CD8-positive, alpha-beta memory T cell (primary cell): ENCODE data around the gene MTM1. TPM values are rescaled to one million over a fixed set of nuclear protein-coding genes. Genes with fewer than 3 reads are reported as not detected.

Experiments
- CTCF ChIA-PET: fragments of 350-600 bp; sonication (Branson Sonifier 250); formaldehyde crosslinking; loops from one replicate; lab custom pipeline; 2021; ENCODE audit warnings: antibody characterized with exemption; lab: Charles Lee
- POLR2A ChIA-PET: fragments of 350-600 bp; sonication (Branson Sonifier 250); formaldehyde crosslinking; loops from one replicate; lab custom pipeline; 2021; ENCODE audit warnings: antibody characterized with exemption; lab: Charles Lee
- DNase-seq, 5 donors: peaks; one replicate each; pipeline versions ENCODE4 v3.0.0 to v3.0.0-alpha.2; 2020 to 2022; ENCODE audit warnings: mixed read lengths in 1 of 5
- H3K27ac ChIP-seq: one replicate; pipeline ENCODE4 v1.7.0; 2013; ENCODE audit warnings: low read depth, mild to moderate bottlenecking, low read length, moderate library complexity
- H3K27me3 ChIP-seq: 2 replicates; pipeline ENCODE4 v1.7.0; 2013; ENCODE audit warnings: low read length, mild to moderate bottlenecking; ENCODE audit not compliant: insufficient read depth, poor library complexity, severe bottlenecking
- H3K36me3 ChIP-seq: 2 replicates; pipeline ENCODE4 v1.7.0; 2013; ENCODE audit warnings: mild to moderate bottlenecking, low read length, moderate library complexity; ENCODE audit not compliant: insufficient read depth
- H3K4me1 ChIP-seq: 2 replicates; pipeline ENCODE4 v1.7.0; 2013; ENCODE audit warnings: mild to moderate bottlenecking, low read length, moderate library complexity; ENCODE audit not compliant: insufficient read depth
- H3K4me3 ChIP-seq: 2 replicates; pipeline ENCODE4 v1.7.0; 2013; ENCODE audit warnings: mild to moderate bottlenecking, low read length
- H3K9me3 ChIP-seq: 2 replicates; pipeline ENCODE4 v1.7.0; 2013; ENCODE audit warnings: mild to moderate bottlenecking, low read length
- H3K27ac Mint-ChIP-seq, 8 donors: one replicate each; pipeline ENCODE4 v1.8.0; 2020 to 2021; ENCODE audit warnings: mixed read lengths in 8 of 8, mild to moderate bottlenecking in 6 of 8, inconsistent platforms in 3 of 8, moderate library complexity in 3 of 8
- H3K27me3 Mint-ChIP-seq, 2 donors: one replicate each; pipeline ENCODE4 v1.8.0; 2020 to 2021; ENCODE audit warnings: mixed read lengths in 2 of 2, mild to moderate bottlenecking in 1 of 2, moderate library complexity in 1 of 2
- H3K36me3 Mint-ChIP-seq, 3 donors: one replicate each; pipeline ENCODE4 v1.8.0; 2020 to 2021; ENCODE audit warnings: mixed read lengths in 3 of 3, inconsistent platforms in 1 of 3, mild to moderate bottlenecking in 1 of 3
- H3K4me1 Mint-ChIP-seq, 3 donors: one replicate each; pipeline ENCODE4 v1.8.0; 2020 to 2021; ENCODE audit warnings: mixed read lengths in 3 of 3, inconsistent platforms in 1 of 3, mild to moderate bottlenecking in 1 of 3
- H3K4me3 Mint-ChIP-seq, 7 donors: one replicate each; pipeline ENCODE4 v1.8.0; 2020 to 2021; ENCODE audit warnings: mixed read lengths in 7 of 7, mild to moderate bottlenecking in 6 of 7, moderate library complexity in 4 of 7, inconsistent platforms in 2 of 7
- H3K9me3 Mint-ChIP-seq, 5 donors: one replicate each; pipeline ENCODE4 v1.8.0; 2020 to 2022; ENCODE audit warnings: mixed read lengths in 5 of 5, mild to moderate bottlenecking in 3 of 5, moderate library complexity in 2 of 5, inconsistent platforms in 1 of 5
- polyA plus RNA-seq: library from polyadenylated mRNA; unstranded; fragments of 300-500 nt; fragmentation: Illumina TruSeq; gene quantifications from one replicate; pipeline ENCODE4 v1.2.3, GENCODE V29; 2021
- total RNA-seq, 2 experiments: library from RNA; stranded (reverse); gene quantifications; one replicate each; pipeline ENCODE4 v1.2.3, GENCODE V29; 2021

MTM1 gene
- total and polyA plus RNA-seq, 3 experiments from 2014 or later, result 13.6 to 19.5 (median 16.6) TPM

GRCh38 chrX:150558424-150558823 lies 10.0 kb upstream of the MTM1 start:
- Mint-ChIP-seq H3K27me3 (no peaks in the 10 kb centered on the region), H3K4me3 (no peak overlapping the region), H3K4me1 (no peaks in the 10 kb centered on the region), H3K27ac (no peak overlapping the region), H3K36me3 (no peaks in the 10 kb centered on the region), H3K9me3 (no peaks in the 10 kb centered on the region)
- no peak for DNase-seq
- Histone ChIP-seq H3K9me3 (no peaks in the 10 kb centered on the region), H3K4me1 (no peaks in the 10 kb centered on the region), H3K27me3 (no peaks in the 10 kb centered on the region), H3K4me3 (no peak overlapping the region), H3K27ac (no peak overlapping the region), H3K36me3 (no peaks in the 10 kb centered on the region)
- POLR2A ChIA-PET, result no interaction called here
- CTCF ChIA-PET, result no interaction called here

- H3K36me3 Mint-ChIP-seq, result peaks cover 0 to 2% (median 0%) of the 10 kb centered on the region in 3 donors
- peaks cover 4 to 13% (median 7%) of the 10 kb centered on the region in 3 donors for H3K4me1 Mint-ChIP-seq
- peaks cover 0 to 3% (median 0%) of the 10 kb centered on the region in 5 donors for H3K9me3 Mint-ChIP-seq
- Histone ChIP-seq H3K4me1 (peaks cover 7% of the 10 kb centered on the region), H3K4me3 (no peak overlapping the region), H3K27ac (no peak overlapping the region), H3K9me3 (no peaks in the 10 kb centered on the region), H3K36me3 (no peaks in the 10 kb centered on the region), H3K27me3 (no peaks in the 10 kb centered on the region)
- H3K4me3 Mint-ChIP-seq, result no peak overlapping the region
- DNase-seq, result no peak
- ChIA-PET CTCF (interaction anchor here (1.3 kb wide), 1 partner anchor 153 kb away, joined by 3 read pairs; no protein-coding TSS in a partner anchor), POLR2A (no interaction called here)
- H3K27ac Mint-ChIP-seq, result no peak overlapping the region
- H3K27me3 Mint-ChIP-seq, result peaks cover 0 to 2% of the 10 kb centered on the region in 2 donors
Measured at GRCh38 chrX:150564838-150565237, 3.6 kb upstream of the MTM1 start.

- Histone ChIP-seq H3K4me1 (peaks cover 14% of the 10 kb centered on the region), H3K4me3 (no peak overlapping the region), H3K9me3 (no peaks in the 10 kb centered on the region), H3K27ac (no peak overlapping the region), H3K27me3 (no peaks in the 10 kb centered on the region), H3K36me3 (no peaks in the 10 kb centered on the region)
- H3K4me3 Mint-ChIP-seq, result no peak overlapping the region
- H3K27ac Mint-ChIP-seq, result no peak overlapping the region
- H3K4me1 Mint-ChIP-seq, result peaks cover 12 to 20% (median 14%) of the 10 kb centered on the region in 3 donors
- no peak for DNase-seq
- ChIA-PET CTCF (interaction anchor here (1.3 kb wide), 1 partner anchor 152 kb away, joined by 3 read pairs; no protein-coding TSS in a partner anchor), POLR2A (no interaction called here)
- H3K27me3 Mint-ChIP-seq, result peaks cover 0 to 2% of the 10 kb centered on the region in 2 donors
- H3K9me3 Mint-ChIP-seq, result peaks cover 0 to 3% (median 0%) of the 10 kb centered on the region in 5 donors
- H3K36me3 Mint-ChIP-seq, result peaks cover 0 to 2% (median 0%) of the 10 kb centered on the region in 3 donors
Measured at GRCh38 chrX:150565551-150565950, 2.9 kb upstream of the MTM1 start.

- ChIA-PET CTCF (interaction anchor here (1.5 kb wide), 1 partner anchor 21 kb away, joined by 3 read pairs; no protein-coding TSS in a partner anchor), POLR2A (no interaction called here)
- Mint-ChIP-seq H3K27me3 (peaks cover 0 to 2% of the 10 kb centered on the region in 2 donors), H3K36me3 (peaks cover 0 to 2% (median 0%) of the 10 kb centered on the region in 3 donors), H3K4me1 (peaks cover 24 to 31% (median 24%) of the 10 kb centered on the region in 3 donors), H3K27ac (no peak overlapping the region), H3K4me3 (peak overlapping the region in 1 of 7 donors; percentile 86), H3K9me3 (peaks cover 0 to 3% (median 0%) of the 10 kb centered on the region in 5 donors)
- no peaks in the 10 kb centered on the region for H3K36me3 ChIP-seq
- H3K27me3 ChIP-seq, result no peaks in the 10 kb centered on the region
- DNase-seq, result no peak
- H3K27ac ChIP-seq, result no peak overlapping the region
- no peaks in the 10 kb centered on the region for H3K9me3 ChIP-seq
- H3K4me1 ChIP-seq, result peaks cover 23% of the 10 kb centered on the region
- no peak overlapping the region for H3K4me3 ChIP-seq
Measured at GRCh38 chrX:150566734-150567182, 1.7 kb upstream of the MTM1 start.

- H3K4me1 Mint-ChIP-seq, result peaks cover 34 to 41% (median 35%) of the 10 kb centered on the region in 3 donors
- POLR2A ChIA-PET, result interaction anchor here (1.0 to 2.2 kb wide), 6 partner anchors 20 to 629 kb away, joined by 3 to 11 read pairs (median 4); partner anchors contain the start of genes EOLA2, MAMLD1 and MTMR1
- no peaks in the 10 kb centered on the region for H3K27me3 ChIP-seq
- H3K27me3 Mint-ChIP-seq, result peaks cover 0 to 2% of the 10 kb centered on the region in 2 donors
- peaks cover 0 to 2% (median 0%) of the 10 kb centered on the region in 3 donors for H3K36me3 Mint-ChIP-seq
- peak overlapping the region in 7 of 8 donors; percentile 40 to 60 (median 51) for H3K27ac Mint-ChIP-seq
- H3K4me3 ChIP-seq, result no peak overlapping the region
- DNase-seq, result no peak
- CTCF ChIA-PET, result interaction anchor here (1.0 to 1.5 kb wide), 3 partner anchors 14 to 22 kb away, joined by 3 read pairs; no protein-coding TSS in a partner anchor
- peaks cover 0 to 3% (median 0%) of the 10 kb centered on the region in 5 donors for H3K9me3 Mint-ChIP-seq
- H3K27ac ChIP-seq, result no peak overlapping the region
- H3K36me3 ChIP-seq, result no peaks in the 10 kb centered on the region
- H3K4me1 ChIP-seq, result peaks cover 33% of the 10 kb centered on the region
- no peaks in the 10 kb centered on the region for H3K9me3 ChIP-seq
- H3K4me3 Mint-ChIP-seq, result peak overlapping the region; percentile 52 to 88 (median 76)
Measured at GRCh38 chrX:150567645-150568319, 639 bp upstream of the MTM1 start.

GRCh38 chrX:150569155-150569477 lies 695 bp downstream of the MTM1 start:
- ChIA-PET CTCF (interaction anchor here (0.6 to 1.4 kb wide), 4 partner anchors 13 to 206 kb away, joined by 3 read pairs; partner anchors contain the start of gene MAMLD1), POLR2A (interaction anchor here (0.7 to 2.2 kb wide), 4 partner anchors 22 to 630 kb away, joined by 4 to 10 read pairs (median 5); partner anchors contain the start of gene EOLA2)
- H3K27ac Mint-ChIP-seq, result peak overlapping the region; percentile 78 to 93 (median 86)
- H3K27me3 ChIP-seq, result no peaks in the 10 kb centered on the region
- peak overlapping the region; percentile 66 for H3K4me3 ChIP-seq
- peak overlapping the region; percentile 85 to 93 (median 89) for H3K4me3 Mint-ChIP-seq
- peaks cover 0 to 3% (median 0%) of the 10 kb centered on the region in 5 donors for H3K9me3 Mint-ChIP-seq
- peaks cover 47 to 55% (median 48%) of the 10 kb centered on the region in 3 donors for H3K4me1 Mint-ChIP-seq
- peaks cover 0 to 2% (median 0%) of the 10 kb centered on the region in 3 donors for H3K36me3 Mint-ChIP-seq
- peaks cover 46% of the 10 kb centered on the region for H3K4me1 ChIP-seq
- H3K36me3 ChIP-seq, result no peaks in the 10 kb centered on the region
- H3K27me3 Mint-ChIP-seq, result peaks cover 0 to 2% of the 10 kb centered on the region in 2 donors
- no peaks in the 10 kb centered on the region for H3K9me3 ChIP-seq
- DNase-seq, result peak in 3 of 5 donors; percentile 10 to 64 (median 34)
- peak overlapping the region; percentile 69 for H3K27ac ChIP-seq

GRCh38 chrX:150570512-150570911 lies 2.1 kb downstream of the MTM1 start:
- H3K4me3 ChIP-seq, result peak overlapping the region; percentile 46
- peak overlapping the region; percentile 27 for H3K27ac ChIP-seq
- no peaks in the 10 kb centered on the region for H3K36me3 ChIP-seq
- Mint-ChIP-seq H3K4me3 (peak overlapping the region; percentile 85 to 93 (median 89)), H3K9me3 (peaks cover 0 to 3% (median 0%) of the 10 kb centered on the region in 5 donors), H3K27me3 (peaks cover 0 to 2% of the 10 kb centered on the region in 2 donors), H3K4me1 (peaks cover 61 to 69% (median 62%) of the 10 kb centered on the region in 3 donors), H3K27ac (peak overlapping the region in 6 of 8 donors; percentile 27 to 86 (median 67)), H3K36me3 (peaks cover 0 to 2% (median 0%) of the 10 kb centered on the region in 3 donors)
- H3K9me3 ChIP-seq, result no peaks in the 10 kb centered on the region
- ChIA-PET CTCF (interaction anchor here (0.8 to 1.6 kb wide), 4 partner anchors 17 to 207 kb away, joined by 3 to 4 read pairs (median 4); partner anchors contain the start of gene MAMLD1), POLR2A (interaction anchor here (0.6 to 1.2 kb wide), 3 partner anchors 12 to 633 kb away, joined by 3 to 5 read pairs (median 4); partner anchors contain the start of gene EOLA2)
- DNase-seq, result no peak
- peaks cover 59% of the 10 kb centered on the region for H3K4me1 ChIP-seq
- no peaks in the 10 kb centered on the region for H3K27me3 ChIP-seq
